ENCODE results near the gene LPCAT3. TPM values are rescaled to one million over a fixed set of nuclear protein-coding genes. Genes with fewer than 3 reads are reported as not detected.

LPCAT3 gene
- total RNA-seq, 1 experiment from 2014 or later: 54.3 TPM

DNA sequence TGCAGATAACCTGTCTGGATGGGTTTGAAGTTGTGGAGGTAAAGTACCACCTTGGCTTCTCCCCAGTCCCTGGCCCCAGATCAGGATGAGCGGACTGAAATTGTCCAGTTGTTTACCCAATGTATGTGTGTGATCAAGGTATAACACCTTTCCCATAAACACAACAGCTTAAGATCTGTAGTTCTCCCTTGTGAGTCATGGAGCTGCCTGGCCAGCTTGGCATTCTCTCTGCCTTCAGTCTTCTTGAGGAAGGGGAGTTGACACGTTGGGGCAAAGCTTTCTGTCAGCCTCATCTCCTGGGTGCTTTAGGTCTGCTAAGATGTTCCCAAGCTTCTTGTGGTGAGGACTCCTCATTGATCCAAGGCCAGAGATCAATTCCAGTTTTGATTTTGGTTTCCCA is 48.3 kb upstream of the LPCAT3 start:
- no peak for DNase-seq (ENCODE audit: low read depth, low spot score)
- CTCF ChIA-PET: no interaction called here
- H3K9me3 ChIP-seq (ENCODE audit: control insufficient read depth, insufficient read depth, low read depth, low read length): no peaks in the 10 kb centered on the region
- H3K36me3 ChIP-seq (ENCODE audit: control insufficient read depth, insufficient read depth, low read length): no peaks in the 10 kb centered on the region
- no peaks in the 10 kb centered on the region for H3K4me1 ChIP-seq (ENCODE audit: control insufficient read depth, insufficient read depth, low read length)
- H3K27ac ChIP-seq (ENCODE audit: low read length): no peak overlapping the region
- no peak overlapping the region for H3K4me3 ChIP-seq (ENCODE audit: low read depth in 2 of 2, low read length in 2 of 2)
- TF ChIP-seq, protein P1, sequence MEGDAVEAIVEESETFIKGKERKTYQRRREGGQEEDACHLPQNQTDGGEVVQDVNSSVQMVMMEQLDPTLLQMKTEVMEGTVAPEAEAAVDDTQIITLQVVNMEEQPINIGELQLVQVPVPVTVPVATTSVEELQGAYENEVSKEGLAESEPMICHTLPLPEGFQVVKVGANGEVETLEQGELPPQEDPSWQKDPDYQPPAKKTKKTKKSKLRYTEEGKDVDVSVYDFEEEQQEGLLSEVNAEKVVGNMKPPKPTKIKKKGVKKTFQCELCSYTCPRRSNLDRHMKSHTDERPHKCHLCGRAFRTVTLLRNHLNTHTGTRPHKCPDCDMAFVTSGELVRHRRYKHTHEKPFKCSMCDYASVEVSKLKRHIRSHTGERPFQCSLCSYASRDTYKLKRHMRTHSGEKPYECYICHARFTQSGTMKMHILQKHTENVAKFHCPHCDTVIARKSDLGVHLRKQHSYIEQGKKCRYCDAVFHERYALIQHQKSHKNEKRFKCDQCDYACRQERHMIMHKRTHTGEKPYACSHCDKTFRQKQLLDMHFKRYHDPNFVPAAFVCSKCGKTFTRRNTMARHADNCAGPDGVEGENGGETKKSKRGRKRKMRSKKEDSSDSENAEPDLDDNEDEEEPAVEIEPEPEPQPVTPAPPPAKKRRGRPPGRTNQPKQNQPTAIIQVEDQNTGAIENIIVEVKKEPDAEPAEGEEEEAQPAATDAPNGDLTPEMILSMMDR (IDR thresholded peaks at IDR 0.05): no peak
- TF ChIP-seq SIN3A (IDR thresholded peaks at IDR 0.05; ENCODE audit: borderline replicate concordance, insufficient read depth, low read depth, low read length) (no peak), REST (IDR thresholded peaks at IDR 0.05; ENCODE audit: insufficient read depth in 1 of 2, low read depth in 2 of 2, low read length in 1 of 2) (no peak), TCF7L2 (IDR thresholded peaks at IDR 0.05; ENCODE audit: low read depth, low read length) (no peak), POLR2AphosphoS5 (IDR thresholded peaks at IDR 0.05; ENCODE audit: low read depth, low read length) (no peak)
- POLR2A ChIA-PET: no interaction called here
- BruUV-seq (replicated peaks): no TSS peak
- in situ Hi-C loops (cut with HindIII; ENCODE audit: low pct_unique_long_range_greater_than_20kb, low sequenced_read_pairs) (no loop called here), intact Hi-C loops (cut with micrococcal nuclease; ENCODE audit: unreplicated experiment) (no loop called here)
- no peak for ATAC-seq
- H3K27me3 ChIP-seq (ENCODE audit: control insufficient read depth, insufficient read depth, low read length): no peaks in the 10 kb centered on the region

GRCh38 chr12:7065073-7065623 is 46.9 kb upstream of the LPCAT3 start:
- intact Hi-C loops (cut with micrococcal nuclease; ENCODE audit: unreplicated experiment): no loop called here

GRCh38 chr12:7064516-7064915 is 46.2 kb upstream of the LPCAT3 start:
- ATAC-seq (no peak), DNase-seq (ENCODE audit: low read depth, low spot score) (no peak)
- no peak for TF ChIP-seq TCF7L2 (IDR thresholded peaks at IDR 0.05; ENCODE audit: low read depth, low read length)
- no peak for TF ChIP-seq REST (IDR thresholded peaks at IDR 0.05; ENCODE audit: insufficient read depth in 1 of 2, low read depth in 2 of 2, low read length in 1 of 2)
- no peak for TF ChIP-seq POLR2AphosphoS5 (IDR thresholded peaks at IDR 0.05; ENCODE audit: low read depth, low read length)
- TF ChIP-seq, protein P1 (IDR thresholded peaks at IDR 0.05): no peak
- TF ChIP-seq SIN3A (IDR thresholded peaks at IDR 0.05; ENCODE audit: borderline replicate concordance, insufficient read depth, low read depth, low read length): no peak
- Histone ChIP-seq H3K27ac (ENCODE audit: low read length) (no peak overlapping the region), H3K36me3 (ENCODE audit: control insufficient read depth, insufficient read depth, low read length) (no peaks in the 10 kb centered on the region), H3K27me3 (ENCODE audit: control insufficient read depth, insufficient read depth, low read length) (no peaks in the 10 kb centered on the region), H3K4me1 (ENCODE audit: control insufficient read depth, insufficient read depth, low read length) (no peaks in the 10 kb centered on the region), H3K9me3 (ENCODE audit: control insufficient read depth, insufficient read depth, low read depth, low read length) (no peaks in the 10 kb centered on the region), H3K4me3 (ENCODE audit: low read depth in 2 of 2, low read length in 2 of 2) (no peak overlapping the region)
- intact Hi-C loops (cut with micrococcal nuclease; ENCODE audit: unreplicated experiment): no loop called here
- POLR2A ChIA-PET: no interaction called here
- in situ Hi-C loops (cut with HindIII; ENCODE audit: low pct_unique_long_range_greater_than_20kb, low sequenced_read_pairs): no loop called here
- CTCF ChIA-PET: no interaction called here
- no TSS peak for BruUV-seq (replicated peaks)

More at GRCh38 chr12:7065073-7065623, 46.9 kb upstream of the LPCAT3 start:
- no peaks in the 10 kb centered on the region for H3K9me3 ChIP-seq (ENCODE audit: control insufficient read depth, insufficient read depth, low read depth, low read length)
- H3K4me1 ChIP-seq (ENCODE audit: control insufficient read depth, insufficient read depth, low read length): no peaks in the 10 kb centered on the region
- no peak for TF ChIP-seq SIN3A (IDR thresholded peaks at IDR 0.05; ENCODE audit: borderline replicate concordance, insufficient read depth, low read depth, low read length)
- TF ChIP-seq TCF7L2 (IDR thresholded peaks at IDR 0.05; ENCODE audit: low read depth, low read length): no peak
- no TSS peak for BruUV-seq (replicated peaks)
- H3K4me3 ChIP-seq (ENCODE audit: low read depth in 2 of 2, low read length in 2 of 2): no peak overlapping the region
- ChIA-PET CTCF (no interaction called here), POLR2A (no interaction called here)
- in situ Hi-C loops (cut with HindIII; ENCODE audit: low pct_unique_long_range_greater_than_20kb, low sequenced_read_pairs): no loop called here
- no peak for DNase-seq (ENCODE audit: low read depth, low spot score)
- no peak overlapping the region for H3K27ac ChIP-seq (ENCODE audit: low read length)
- no peak for ATAC-seq
- H3K36me3 ChIP-seq (ENCODE audit: control insufficient read depth, insufficient read depth, low read length): no peaks in the 10 kb centered on the region
- no peaks in the 10 kb centered on the region for H3K27me3 ChIP-seq (ENCODE audit: control insufficient read depth, insufficient read depth, low read length)

Measured in Panc1 (cell line).